Sciatic nerve (tissue), 2 donors: ENCODE results near the gene MAPK8IP1. TPM values are rescaled to one million over a fixed set of nuclear protein-coding genes. Genes with fewer than 3 reads are reported as not detected.
A peak's percentile ranks its signal among the peaks of the same experiment; 100 is the strongest.
"Not testable (repeated sequence)": the region's sequence is repeated elsewhere in the genome, so short reads cannot be mapped to it uniquely, and the experiment has no call there.

Source experiments
- ATAC-seq: fragments of 200-7000 bp; cut with Tn5 transposase; one replicate; pipeline ENCODE4 v1.9.1; 2020; ENCODE audit warnings: mild to moderate bottlenecking, moderate library complexity
- DNase-seq: peaks from one replicate; pipeline ENCODE4 v3.0.0-alpha.2; 2020; ENCODE audit warnings: low spot score
- intact Hi-C: fragments of 100-400 bp; cut with DNase I; formaldehyde crosslinking; loops from one replicate; pipeline ENCODE4 v1.14.2; 2022
- total RNA-seq: library from RNA; stranded (reverse); fragmentation: NEBNext Ultra II Directional; extraction: Animal tissue kit (Norgen Biotek cat#: 25700); gene quantifications from one replicate; pipeline ENCODE4 v1.2.1, GENCODE V29; 2021
- donor health status: DM: no; HTN: no; CAD: no.
- donor health status: DM: no; HTN: no; CAD: no.

Gene MAPK8IP1
- 285 TPM for total RNA-seq

GRCh38 chr11:45885274-45885920, at the start of gene MAPK8IP1:
TSS of gene MAPK8IP1 (plus strand) at chr11:45885651. CDS start at chr11:45885821, 170 bp downstream.
- peak; percentile 59 for ATAC-seq
- DNase-seq: peak; percentile 76
- intact Hi-C loops: no loop called here

GRCh38 chr11:45839204-45839603, 46.2 kb upstream of the MAPK8IP1 start:
- no peak for DNase-seq
- ATAC-seq: no peak

GRCh38 chr11:45840251-45840650, 45.2 kb upstream of the MAPK8IP1 start:
- ATAC-seq, intact Hi-C loops, DNase-seq: not testable (repeated sequence)

More at GRCh38 chr11:45839204-45839603, 46.2 kb upstream of the MAPK8IP1 start:
- intact Hi-C loops: no loop called here

GRCh38 chr11:45843158-45843924, 42.1 kb upstream of the MAPK8IP1 start:
- ATAC-seq (peak; percentile 59), DNase-seq (peak; percentile 92)
- intact Hi-C loops: no loop called here

GRCh38 chr11:45844822-45845578, 40.5 kb upstream of the MAPK8IP1 start:
- intact Hi-C loops: no loop called here
- ATAC-seq (no peak), DNase-seq (no peak)

GRCh38 chr11:45846174-45846675, 39.2 kb upstream of the MAPK8IP1 start:
- DNase-seq (peak; percentile 52), ATAC-seq (no peak)
- intact Hi-C loops: no loop called here

- peak; percentile 96 for ATAC-seq
- DNase-seq: peak; percentile 100
- intact Hi-C loops: no loop called here
Measured at GRCh38 chr11:45846974-45847910, 38.2 kb upstream of the MAPK8IP1 start, which contains the start of gene CRY2. TSS of gene CRY2 (plus strand) at chr11:45847475. CDS start at chr11:45847491, 16 bp downstream.

- DNase-seq (peak; percentile 69), ATAC-seq (peak; percentile 8)
- intact Hi-C loops: no loop called here
Measured at GRCh38 chr11:45847911-45848316, 37.5 kb upstream of the MAPK8IP1 start.

- intact Hi-C loops: no loop called here
- ATAC-seq (no peak), DNase-seq (peak; percentile 32)
Measured at GRCh38 chr11:45848654-45849081, 36.8 kb upstream of the MAPK8IP1 start.

GRCh38 chr11:45850446-45850845, 35.0 kb upstream of the MAPK8IP1 start:
- DNase-seq (peak; percentile 18), ATAC-seq (no peak)
- intact Hi-C loops: no loop called here

- intact Hi-C loops: no loop called here
- DNase-seq (peak; percentile 7), ATAC-seq (no peak)
Measured at GRCh38 chr11:45851228-45851627, 34.2 kb upstream of the MAPK8IP1 start.

GRCh38 chr11:45852018-45852711, 33.3 kb upstream of the MAPK8IP1 start:
- ATAC-seq: no peak
- peak; percentile 38 for DNase-seq
- intact Hi-C loops: no loop called here

GRCh38 chr11:45852712-45853101, 32.7 kb upstream of the MAPK8IP1 start:
- peak; percentile 48 for DNase-seq
- peak; percentile 33 for ATAC-seq
- intact Hi-C loops: no loop called here

GRCh38 chr11:45853332-45854219, 31.9 kb upstream of the MAPK8IP1 start:
- ATAC-seq: no peak
- intact Hi-C loops: no loop called here

GRCh38 chr11:45855308-45855707, 30.1 kb upstream of the MAPK8IP1 start:
- intact Hi-C loops: no loop called here
- DNase-seq (no peak), ATAC-seq (no peak)

More at GRCh38 chr11:45853332-45854219, 31.9 kb upstream of the MAPK8IP1 start:
- peak; percentile 59 for DNase-seq

GRCh38 chr11:45856044-45856468, 29.4 kb upstream of the MAPK8IP1 start:
- ATAC-seq: peak; percentile 29
- intact Hi-C loops: no loop called here
- no peak for DNase-seq
